ENCODE measurements around the gene SUSD3.

The SUSD3 gene

GRCh38 chr9:93038918-93039317, 19.6 kb upstream of the SUSD3 start:
- no peak for DNase-seq
- peaks cover 13% of the 10 kb centered on the region for H3K4me1 ChIP-seq (ENCODE audit: control insufficient read depth, insufficient read depth, low read length, poor library complexity, severe bottlenecking)
- H3K9me3 ChIP-seq (ENCODE audit: control insufficient read depth, low read length), result no peaks in the 10 kb centered on the region
- no peaks in the 10 kb centered on the region for H3K27me3 ChIP-seq (replicated peaks; ENCODE audit: control insufficient read depth, insufficient read depth, low read length, poor library complexity, severe bottlenecking)
- H3K27ac ChIP-seq (ENCODE audit: insufficient read depth, low read length, poor library complexity, severe bottlenecking), result peak overlapping the region; percentile 7
- H3K4me3 ChIP-seq (ENCODE audit: insufficient read depth, low read depth, low read length, poor library complexity, severe bottlenecking), result no peak overlapping the region
- peaks cover 34% of the 10 kb centered on the region for H3K36me3 ChIP-seq (ENCODE audit: control insufficient read depth, insufficient read depth, low read length)

- peaks cover 12% of the 10 kb centered on the region for H3K4me1 ChIP-seq (ENCODE audit: control insufficient read depth, insufficient read depth, low read length, poor library complexity, severe bottlenecking)
- H3K9me3 ChIP-seq (ENCODE audit: control insufficient read depth, low read length), result no peaks in the 10 kb centered on the region
- peaks cover 28% of the 10 kb centered on the region for H3K36me3 ChIP-seq (ENCODE audit: control insufficient read depth, insufficient read depth, low read length)
Measured at GRCh38 chr9:93039456-93039855, 19.0 kb upstream of the SUSD3 start.

GRCh38 chr9:93039976-93040375, 18.5 kb upstream of the SUSD3 start:
- H3K4me3 ChIP-seq (ENCODE audit: insufficient read depth, low read depth, low read length, poor library complexity, severe bottlenecking), result no peak overlapping the region
- H3K4me1 ChIP-seq (ENCODE audit: control insufficient read depth, insufficient read depth, low read length, poor library complexity, severe bottlenecking), result peaks cover 11% of the 10 kb centered on the region
- H3K27me3 ChIP-seq (replicated peaks; ENCODE audit: control insufficient read depth, insufficient read depth, low read length, poor library complexity, severe bottlenecking), result no peaks in the 10 kb centered on the region
- H3K36me3 ChIP-seq (ENCODE audit: control insufficient read depth, insufficient read depth, low read length), result peaks cover 23% of the 10 kb centered on the region
- no peaks in the 10 kb centered on the region for H3K9me3 ChIP-seq (ENCODE audit: control insufficient read depth, low read length)
- H3K27ac ChIP-seq (ENCODE audit: insufficient read depth, low read length, poor library complexity, severe bottlenecking), result no peak overlapping the region
- DNase-seq, result no peak

More at GRCh38 chr9:93039456-93039855, 19.0 kb upstream of the SUSD3 start:
- no peaks in the 10 kb centered on the region for H3K27me3 ChIP-seq (replicated peaks; ENCODE audit: control insufficient read depth, insufficient read depth, low read length, poor library complexity, severe bottlenecking)
- no peak for DNase-seq
- no peak overlapping the region for H3K4me3 ChIP-seq (ENCODE audit: insufficient read depth, low read depth, low read length, poor library complexity, severe bottlenecking)
- peak overlapping the region; percentile 7 for H3K27ac ChIP-seq (ENCODE audit: insufficient read depth, low read length, poor library complexity, severe bottlenecking)

- no peak for DNase-seq
- no peaks in the 10 kb centered on the region for H3K9me3 ChIP-seq (ENCODE audit: control insufficient read depth, low read length)
- no peak overlapping the region for H3K4me3 ChIP-seq (ENCODE audit: insufficient read depth, low read depth, low read length, poor library complexity, severe bottlenecking)
- no peak overlapping the region for H3K27ac ChIP-seq (ENCODE audit: insufficient read depth, low read length, poor library complexity, severe bottlenecking)
- peaks cover 10% of the 10 kb centered on the region for H3K4me1 ChIP-seq (ENCODE audit: control insufficient read depth, insufficient read depth, low read length, poor library complexity, severe bottlenecking)
- H3K36me3 ChIP-seq (ENCODE audit: control insufficient read depth, insufficient read depth, low read length), result peaks cover 19% of the 10 kb centered on the region
- H3K27me3 ChIP-seq (replicated peaks; ENCODE audit: control insufficient read depth, insufficient read depth, low read length, poor library complexity, severe bottlenecking), result no peaks in the 10 kb centered on the region
Measured at GRCh38 chr9:93040409-93040808, 18.1 kb upstream of the SUSD3 start.

- H3K4me1 ChIP-seq (ENCODE audit: control insufficient read depth, insufficient read depth, low read length, poor library complexity, severe bottlenecking), result peaks cover 8% of the 10 kb centered on the region
- no peak overlapping the region for H3K27ac ChIP-seq (ENCODE audit: insufficient read depth, low read length, poor library complexity, severe bottlenecking)
- no peaks in the 10 kb centered on the region for H3K27me3 ChIP-seq (replicated peaks; ENCODE audit: control insufficient read depth, insufficient read depth, low read length, poor library complexity, severe bottlenecking)
- H3K36me3 ChIP-seq (ENCODE audit: control insufficient read depth, insufficient read depth, low read length), result peaks cover 11% of the 10 kb centered on the region
- no peaks in the 10 kb centered on the region for H3K9me3 ChIP-seq (ENCODE audit: control insufficient read depth, low read length)
- no peak overlapping the region for H3K4me3 ChIP-seq (ENCODE audit: insufficient read depth, low read depth, low read length, poor library complexity, severe bottlenecking)
- DNase-seq, result no peak
Measured at GRCh38 chr9:93041108-93041802, 17.2 kb upstream of the SUSD3 start.

GRCh38 chr9:93043122-93043521, 15.4 kb upstream of the SUSD3 start:
- Histone ChIP-seq H3K4me1 (ENCODE audit: control insufficient read depth, insufficient read depth, low read length, poor library complexity, severe bottlenecking) (no peaks in the 10 kb centered on the region), H3K36me3 (ENCODE audit: control insufficient read depth, insufficient read depth, low read length) (no peaks in the 10 kb centered on the region), H3K9me3 (ENCODE audit: control insufficient read depth, low read length) (no peaks in the 10 kb centered on the region), H3K27me3 (replicated peaks; ENCODE audit: control insufficient read depth, insufficient read depth, low read length, poor library complexity, severe bottlenecking) (no peaks in the 10 kb centered on the region), H3K4me3 (ENCODE audit: insufficient read depth, low read depth, low read length, poor library complexity, severe bottlenecking) (no peak overlapping the region), H3K27ac (ENCODE audit: insufficient read depth, low read length, poor library complexity, severe bottlenecking) (no peak overlapping the region)
- no peak for DNase-seq

GRCh38 chr9:93045521-93045920, 13.0 kb upstream of the SUSD3 start:
- no peak for DNase-seq
- no peaks in the 10 kb centered on the region for H3K36me3 ChIP-seq (ENCODE audit: control insufficient read depth, insufficient read depth, low read length)
- no peak overlapping the region for H3K27ac ChIP-seq (ENCODE audit: insufficient read depth, low read length, poor library complexity, severe bottlenecking)
- peaks cover 2% of the 10 kb centered on the region for H3K4me1 ChIP-seq (ENCODE audit: control insufficient read depth, insufficient read depth, low read length, poor library complexity, severe bottlenecking)
- H3K9me3 ChIP-seq (ENCODE audit: control insufficient read depth, low read length), result no peaks in the 10 kb centered on the region
- no peaks in the 10 kb centered on the region for H3K27me3 ChIP-seq (replicated peaks; ENCODE audit: control insufficient read depth, insufficient read depth, low read length, poor library complexity, severe bottlenecking)
- H3K4me3 ChIP-seq (ENCODE audit: insufficient read depth, low read depth, low read length, poor library complexity, severe bottlenecking), result no peak overlapping the region

GRCh38 chr9:93048566-93049448, 9.7 kb upstream of the SUSD3 start:
- H3K27ac ChIP-seq (ENCODE audit: insufficient read depth, low read length, poor library complexity, severe bottlenecking), result no peak overlapping the region
- no peaks in the 10 kb centered on the region for H3K27me3 ChIP-seq (replicated peaks; ENCODE audit: control insufficient read depth, insufficient read depth, low read length, poor library complexity, severe bottlenecking)
- H3K4me1 ChIP-seq (ENCODE audit: control insufficient read depth, insufficient read depth, low read length, poor library complexity, severe bottlenecking), result peaks cover 2% of the 10 kb centered on the region
- DNase-seq, result no peak
- no peaks in the 10 kb centered on the region for H3K9me3 ChIP-seq (ENCODE audit: control insufficient read depth, low read length)
- H3K4me3 ChIP-seq (ENCODE audit: insufficient read depth, low read depth, low read length, poor library complexity, severe bottlenecking), result no peak overlapping the region
- H3K36me3 ChIP-seq (ENCODE audit: control insufficient read depth, insufficient read depth, low read length), result no peaks in the 10 kb centered on the region

GRCh38 chr9:93049491-93049890, 9.0 kb upstream of the SUSD3 start:
- Histone ChIP-seq H3K4me1 (ENCODE audit: control insufficient read depth, insufficient read depth, low read length, poor library complexity, severe bottlenecking) (peaks cover 2% of the 10 kb centered on the region), H3K36me3 (ENCODE audit: control insufficient read depth, insufficient read depth, low read length) (no peaks in the 10 kb centered on the region), H3K9me3 (ENCODE audit: control insufficient read depth, low read length) (no peaks in the 10 kb centered on the region)

GRCh38 chr9:93050231-93050630, 8.3 kb upstream of the SUSD3 start:
- H3K27ac ChIP-seq (ENCODE audit: insufficient read depth, low read length, poor library complexity, severe bottlenecking), result no peak overlapping the region
- peaks cover 2% of the 10 kb centered on the region for H3K4me1 ChIP-seq (ENCODE audit: control insufficient read depth, insufficient read depth, low read length, poor library complexity, severe bottlenecking)
- DNase-seq, result no peak
- no peaks in the 10 kb centered on the region for H3K27me3 ChIP-seq (replicated peaks; ENCODE audit: control insufficient read depth, insufficient read depth, low read length, poor library complexity, severe bottlenecking)
- no peaks in the 10 kb centered on the region for H3K36me3 ChIP-seq (ENCODE audit: control insufficient read depth, insufficient read depth, low read length)
- H3K9me3 ChIP-seq (ENCODE audit: control insufficient read depth, low read length), result no peaks in the 10 kb centered on the region
- no peak overlapping the region for H3K4me3 ChIP-seq (ENCODE audit: insufficient read depth, low read depth, low read length, poor library complexity, severe bottlenecking)

More at GRCh38 chr9:93049491-93049890, 9.0 kb upstream of the SUSD3 start:
- no peak for DNase-seq
- H3K4me3 ChIP-seq (ENCODE audit: insufficient read depth, low read depth, low read length, poor library complexity, severe bottlenecking), result no peak overlapping the region
- no peaks in the 10 kb centered on the region for H3K27me3 ChIP-seq (replicated peaks; ENCODE audit: control insufficient read depth, insufficient read depth, low read length, poor library complexity, severe bottlenecking)
- no peak overlapping the region for H3K27ac ChIP-seq (ENCODE audit: insufficient read depth, low read length, poor library complexity, severe bottlenecking)
